ENCODE measurements around the gene ERBB2. TPM values are rescaled to one million over a fixed set of nuclear protein-coding genes. Genes with fewer than 3 reads are reported as not detected.

The ERBB2 gene
- total and polyA plus RNA-seq, 2 experiments from 2014 or later = 30.3 to 55.4 TPM

GRCh38 chr17:39684369-39685192, 15.3 kb upstream of the ERBB2 start:
- H3K4me3 ChIP-seq = no peak overlapping the region
- H3K36me3 ChIP-seq (ENCODE audit: low read depth) = no peaks in the 10 kb centered on the region
- no peaks in the 10 kb centered on the region for H3K79me2 ChIP-seq (ENCODE audit: insufficient read depth)
- no peak overlapping the region for H3K27ac ChIP-seq
- no peaks in the 10 kb centered on the region for H3K9me3 ChIP-seq (ENCODE audit: low read depth)
- no peak overlapping the region for H3K9ac ChIP-seq
- H3K4me1 ChIP-seq (ENCODE audit: insufficient read depth) = peaks cover 8% of the 10 kb centered on the region
- no peak overlapping the region for H3K4me2 ChIP-seq (ENCODE audit: unreplicated experiment)
- 91% methylated on average over 12 of the region's 12 CpGs for WGBS, 2 experiments (ENCODE audit: low coverage in 1 of 2, low lambda C conversion rate in 2 of 2, missing lambda C conversion rate in 2 of 2)
- DNase-seq = no peak
- in situ Hi-C loops (cut with MboI) = no loop called here
- H4K20me1 ChIP-seq (ENCODE audit: insufficient read depth) = no peaks in the 10 kb centered on the region
- peaks cover 8% of the 10 kb centered on the region; the same call in 1 of the 2 replicates for H3K9me2 ChIP-seq (ENCODE audit: insufficient read depth)
- H2AFZ ChIP-seq = no peak overlapping the region
- H3K27me3 ChIP-seq (replicated peaks; ENCODE audit: insufficient read depth) = no peaks in the 10 kb centered on the region
- H3F3A ChIP-seq (ENCODE audit: insufficient read depth) = peaks cover 22% of the 10 kb centered on the region
- TF ChIP-seq EZH2 (IDR thresholded peaks at IDR 0.05; ENCODE audit: insufficient read depth, poor library complexity, severe bottlenecking) = no peak

- 68 to 69% methylated on average over 6 of the region's 6 CpGs for WGBS, 2 experiments (ENCODE audit: low coverage in 1 of 2, low lambda C conversion rate in 2 of 2, missing lambda C conversion rate in 2 of 2)
- DNase-seq = no peak
- no peak overlapping the region for H3K27ac ChIP-seq
Measured at GRCh38 chr17:39687101-39687545, 12.7 kb upstream of the ERBB2 start.

GRCh38 chr17:39687546-39688474, 12.1 kb upstream of the ERBB2 start, which contains the start of gene PGAP3:
PGAP3 (minus strand) TSS chr17:39688057; CDS start chr17:39688014, 43 bp downstream.
- peak within 1 kb of the TSS; percentile 100 for H3K4me2 ChIP-seq (ENCODE audit: unreplicated experiment)
- H3K27ac ChIP-seq = peak within 1 kb of the TSS; percentile 64
- in situ Hi-C loops (cut with MboI) = no loop called here
- no peaks in the 10 kb centered on the region for H3K36me3 ChIP-seq (ENCODE audit: low read depth)
- no peaks in the 10 kb centered on the region for H3K27me3 ChIP-seq (replicated peaks; ENCODE audit: insufficient read depth)
- 4 to 5% methylated on average over 36 to 45 of the region's 45 CpGs for WGBS, 2 experiments (ENCODE audit: low coverage in 1 of 2, low lambda C conversion rate in 2 of 2, missing lambda C conversion rate in 2 of 2)
- H3K79me2 ChIP-seq (ENCODE audit: insufficient read depth) = no peaks in the 10 kb centered on the region
- peaks cover 8% of the 10 kb centered on the region for H3K4me1 ChIP-seq (ENCODE audit: insufficient read depth)
- peak within 1 kb of the TSS; percentile 100 for H2AFZ ChIP-seq
- no peaks in the 10 kb centered on the region for H3K9me3 ChIP-seq (ENCODE audit: low read depth)
- peaks cover 8% of the 10 kb centered on the region; the same call in 1 of the 2 replicates for H3K9me2 ChIP-seq (ENCODE audit: insufficient read depth)
- H3F3A ChIP-seq (ENCODE audit: insufficient read depth) = peaks cover 22% of the 10 kb centered on the region
- DNase-seq = peak; percentile 95
- TF ChIP-seq EZH2phosphoT487 (IDR thresholded peaks at IDR 0.05; ENCODE audit: insufficient read depth, low read depth) = no peak
- TF ChIP-seq EZH2 (IDR thresholded peaks at IDR 0.05; ENCODE audit: insufficient read depth, poor library complexity, severe bottlenecking) = no peak
- H3K4me3 ChIP-seq = peak within 1 kb of the TSS; percentile 92
- H3K9ac ChIP-seq = peak within 1 kb of the TSS; percentile 84
- H4K20me1 ChIP-seq (ENCODE audit: insufficient read depth) = no peaks in the 10 kb centered on the region

More at GRCh38 chr17:39687101-39687545, 12.7 kb upstream of the ERBB2 start:
- Histone ChIP-seq H3K9me2 (ENCODE audit: insufficient read depth) (peaks cover 8% of the 10 kb centered on the region; the same call in 1 of the 2 replicates), H3K27me3 (replicated peaks; ENCODE audit: insufficient read depth) (no peaks in the 10 kb centered on the region), H3K9ac (no peak overlapping the region), H2AFZ (peak overlapping the region; percentile 100), H3K36me3 (ENCODE audit: low read depth) (no peaks in the 10 kb centered on the region), H3F3A (ENCODE audit: insufficient read depth) (peaks cover 22% of the 10 kb centered on the region), H4K20me1 (ENCODE audit: insufficient read depth) (no peaks in the 10 kb centered on the region), H3K4me3 (peak overlapping the region; percentile 92), H3K9me3 (ENCODE audit: low read depth) (no peaks in the 10 kb centered on the region), H3K4me1 (ENCODE audit: insufficient read depth) (peaks cover 8% of the 10 kb centered on the region), H3K79me2 (ENCODE audit: insufficient read depth) (no peaks in the 10 kb centered on the region), H3K4me2 (ENCODE audit: unreplicated experiment) (peak overlapping the region; percentile 100)
- in situ Hi-C loops (cut with MboI) = no loop called here
- TF ChIP-seq EZH2phosphoT487 (IDR thresholded peaks at IDR 0.05; ENCODE audit: insufficient read depth, low read depth) = no peak
- no peak for TF ChIP-seq EZH2 (IDR thresholded peaks at IDR 0.05; ENCODE audit: insufficient read depth, poor library complexity, severe bottlenecking)

GRCh38 chr17:39688475-39688835, 11.4 kb upstream of the ERBB2 start:
- H3K36me3 ChIP-seq (ENCODE audit: low read depth) = no peaks in the 10 kb centered on the region
- TF ChIP-seq EZH2 (IDR thresholded peaks at IDR 0.05; ENCODE audit: insufficient read depth, poor library complexity, severe bottlenecking) (no peak), EZH2phosphoT487 (IDR thresholded peaks at IDR 0.05; ENCODE audit: insufficient read depth, low read depth) (no peak)
- WGBS, 2 experiments (ENCODE audit: low coverage in 1 of 2, low lambda C conversion rate in 2 of 2, missing lambda C conversion rate in 2 of 2) = 32 to 40% methylated on average over 6 of the region's 6 CpGs
- no peaks in the 10 kb centered on the region for H4K20me1 ChIP-seq (ENCODE audit: insufficient read depth)
- in situ Hi-C loops (cut with MboI) = no loop called here
- peak overlapping the region; percentile 100 for H3K4me2 ChIP-seq (ENCODE audit: unreplicated experiment)
- H3K9me3 ChIP-seq (ENCODE audit: low read depth) = no peaks in the 10 kb centered on the region
- H3K27me3 ChIP-seq (replicated peaks; ENCODE audit: insufficient read depth) = no peaks in the 10 kb centered on the region
- H2AFZ ChIP-seq = peak overlapping the region; percentile 100
- peak overlapping the region; percentile 64 for H3K27ac ChIP-seq
- H3F3A ChIP-seq (ENCODE audit: insufficient read depth) = peaks cover 22% of the 10 kb centered on the region
- peak overlapping the region; percentile 84 for H3K9ac ChIP-seq
- H3K9me2 ChIP-seq (ENCODE audit: insufficient read depth) = peaks cover 8% of the 10 kb centered on the region; the same call in 1 of the 2 replicates
- peak overlapping the region; percentile 92 for H3K4me3 ChIP-seq
- peak; percentile 45 for DNase-seq
- peaks cover 8% of the 10 kb centered on the region for H3K4me1 ChIP-seq (ENCODE audit: insufficient read depth)
- H3K79me2 ChIP-seq (ENCODE audit: insufficient read depth) = no peaks in the 10 kb centered on the region

Data from GM23248 (cell line).